ENCODE data around the gene HSDL2.
"Not testable (repeated sequence)": the region's sequence is repeated elsewhere in the genome, so short reads cannot be mapped to it uniquely, and the experiment has no call there.

The HSDL2 gene

GRCh38 chr9:112380102-112380824 is at the start of gene HSDL2:
HSDL2 (plus strand) TSS chr9:112380108; CDS start chr9:112380164, 56 bp downstream.
- no peak for DNase-seq

GRCh38 chr9:112331674-112331952 is 48.3 kb upstream of the HSDL2 start:
- DNase-seq, result no peak

- DNase-seq, result no peak
These were observed 47.7 kb upstream of the HSDL2 start for GRCh38 chr9:112332214-112332613.

GRCh38 chr9:112332674-112332976 is 47.3 kb upstream of the HSDL2 start:
- DNase-seq, result no peak

GRCh38 chr9:112332977-112333638 is 46.8 kb upstream of the HSDL2 start, which contains the start of gene PTBP3:
PTBP3 (minus strand) TSS chr9:112333619; CDS start chr9:112297865, 35,754 bp downstream.
- peak; percentile 45 to 56 for DNase-seq

- peak; percentile 92 to 96 for DNase-seq
These were observed 46.1 kb upstream of the HSDL2 start for GRCh38 chr9:112333639-112334431.

GRCh38 chr9:112334432-112334841 is 45.5 kb upstream of the HSDL2 start:
- no peak for DNase-seq

- DNase-seq, result no peak
These were observed 42.4 kb upstream of the HSDL2 start for GRCh38 chr9:112337547-112337946.

GRCh38 chr9:112338561-112338960 is 41.3 kb upstream of the HSDL2 start:
- no peak for DNase-seq

GRCh38 chr9:112339886-112340285 is 40.0 kb upstream of the HSDL2 start:
- no peak for DNase-seq

GRCh38 chr9:112341730-112342129 is 38.2 kb upstream of the HSDL2 start:
- no peak for DNase-seq

- peak; percentile 57 to 58 for DNase-seq
These were observed 31.5 kb upstream of the HSDL2 start for GRCh38 chr9:112348257-112349007.

- DNase-seq, result no peak
These were observed 30.9 kb upstream of the HSDL2 start for GRCh38 chr9:112349008-112349333.

- DNase-seq, result no peak
These were observed 28.7 kb upstream of the HSDL2 start for GRCh38 chr9:112351184-112351583.

GRCh38 chr9:112352209-112352608 is 27.7 kb upstream of the HSDL2 start:
- DNase-seq, result no peak

GRCh38 chr9:112354081-112354743 is 25.7 kb upstream of the HSDL2 start:
- DNase-seq, result no peak

GRCh38 chr9:112355427-112355897 is 24.4 kb upstream of the HSDL2 start:
- DNase-seq, result no peak

- no peak for DNase-seq
These were observed 19.7 kb upstream of the HSDL2 start for GRCh38 chr9:112360047-112360804.

- DNase-seq, result peak in 1 of 2 donors; percentile 26
These were observed 18.3 kb upstream of the HSDL2 start for GRCh38 chr9:112361601-112362000.

- DNase-seq, result no peak
These were observed 15.1 kb upstream of the HSDL2 start for GRCh38 chr9:112364761-112365160.

GRCh38 chr9:112365257-112365656 is 14.7 kb upstream of the HSDL2 start:
- DNase-seq, result not testable (repeated sequence)

GRCh38 chr9:112366591-112366990 is 13.3 kb upstream of the HSDL2 start:
- no peak for DNase-seq

All from hippocampal formation (tissue), 2 donors.